OCI-LY3 (cell line): ENCODE measurements around the gene MYRF.

Source experiments
- H2AFZ ChIP-seq: fragments of 200-600, 300-600 bp; shearing (Covaris generic); 2 replicates; pipeline ENCODE4 v1.6.0; 2014; ENCODE audit warnings: antibody characterized with exemption, low read depth, low read length
- H3K27ac ChIP-seq: fragments of 200-600, 300-600 bp; sonication (generic); 2 replicates; pipeline ENCODE4 v1.5.1; 2014; ENCODE audit warnings: mild to moderate bottlenecking, low read length, moderate library complexity, mixed read lengths
- H3K27me3 ChIP-seq: fragments of 200-600, 300-600 bp; sonication (generic); 2 replicates; pipeline ENCODE4 v1.6.1; 2014; ENCODE audit warnings: low read depth, low read length, mixed read lengths
- H3K36me3 ChIP-seq: fragments of 200-600, 300-600 bp; sonication (generic); replicated peaks from 2 replicates; pipeline ENCODE3; 2014; ENCODE audit warnings: low read depth, low read length, mixed read lengths
- H3K4me1 ChIP-seq: fragments of 300-600, 200-600 bp; sonication (generic); 2 replicates; pipeline ENCODE4 v1.6.1; 2014; ENCODE audit warnings: low read length, mixed read lengths
- H3K4me2 ChIP-seq: fragments of 200-600, 300-600 bp; sonication (generic); 2 replicates; pipeline ENCODE4 v1.6.1; 2014; ENCODE audit warnings: low read length, mixed read lengths
- H3K4me3 ChIP-seq: fragments of 300-600, 200-600 bp; sonication (generic); 2 replicates; pipeline ENCODE4 v1.5.1; 2014; ENCODE audit warnings: antibody characterized with exemption, mild to moderate bottlenecking, low read length, moderate library complexity
- H3K79me2 ChIP-seq: fragments of 300-600, 200-600 bp; shearing (Covaris generic); 2 replicates; pipeline ENCODE4 v1.6.1; 2014; ENCODE audit warnings: mild to moderate bottlenecking, low read length, mixed read lengths
- H3K9ac ChIP-seq: fragments of 300-600, 200-600 bp; shearing (Covaris generic); 2 replicates; pipeline ENCODE4 v1.6.0; 2014; ENCODE audit warnings: mild to moderate bottlenecking, low read length, moderate library complexity
- H3K9me3 ChIP-seq: fragments of 200-600, 300-600 bp; shearing (Covaris generic); 2 replicates; pipeline ENCODE4 v1.6.1; 2014; ENCODE audit warnings: low read length, mixed read lengths; ENCODE audit not compliant: insufficient read depth
- H4K20me1 ChIP-seq: fragments of 200-600, 300-600 bp; sonication (generic); 2 replicates; pipeline ENCODE4 v1.6.1; 2016; ENCODE audit warnings: low read length, mixed read lengths; ENCODE audit not compliant: insufficient read depth
- EZH2phosphoT487 ChIP-seq: fragments of 200-600 bp; shearing (Covaris generic); IDR thresholded peaks from 2 replicates; pipeline ENCODE4 v1.6.1; 2018; ENCODE audit warnings: antibody characterized with exemption, mixed run types, low read depth
- TF ChIP-seq, protein P1 (sequence below): fragments of 200-600, 300-600 bp; sonication (generic); IDR thresholded peaks from 2 replicates; pipeline ENCODE4 v1.5.1; 2014; ENCODE audit warnings: antibody characterized with exemption, low read length, low read depth

Gene MYRF

DNA sequence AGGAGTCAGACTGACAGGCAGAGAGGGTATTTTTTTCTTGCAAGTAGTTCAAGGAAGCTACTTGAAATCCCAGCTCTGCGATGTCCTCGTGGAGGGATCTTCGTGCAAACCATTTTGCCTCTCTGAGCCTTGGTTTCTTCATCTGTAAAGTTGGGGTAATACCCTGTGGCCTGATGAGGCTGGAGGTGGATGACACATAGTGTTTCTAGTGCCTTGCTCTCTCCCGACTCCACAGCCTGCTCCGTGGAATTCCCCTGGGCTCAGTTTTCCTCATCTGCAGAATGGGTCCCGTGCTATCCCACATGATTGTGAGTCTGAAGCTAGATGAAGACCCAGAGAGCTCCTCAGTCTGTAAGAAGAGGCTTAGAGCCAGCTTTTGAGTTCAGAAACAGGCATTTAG, 39.6 kb upstream of the MYRF start:
- no peak overlapping the region for H3K27ac ChIP-seq
- no peaks in the 10 kb centered on the region for H3K79me2 ChIP-seq
- no peak overlapping the region for H2AFZ ChIP-seq
- H3K27me3 ChIP-seq = peaks cover 17% of the 10 kb centered on the region; the same call in 1 of the 2 replicates
- H4K20me1 ChIP-seq = no peaks in the 10 kb centered on the region
- TF ChIP-seq EZH2phosphoT487 = no peak
- TF ChIP-seq, protein P1, sequence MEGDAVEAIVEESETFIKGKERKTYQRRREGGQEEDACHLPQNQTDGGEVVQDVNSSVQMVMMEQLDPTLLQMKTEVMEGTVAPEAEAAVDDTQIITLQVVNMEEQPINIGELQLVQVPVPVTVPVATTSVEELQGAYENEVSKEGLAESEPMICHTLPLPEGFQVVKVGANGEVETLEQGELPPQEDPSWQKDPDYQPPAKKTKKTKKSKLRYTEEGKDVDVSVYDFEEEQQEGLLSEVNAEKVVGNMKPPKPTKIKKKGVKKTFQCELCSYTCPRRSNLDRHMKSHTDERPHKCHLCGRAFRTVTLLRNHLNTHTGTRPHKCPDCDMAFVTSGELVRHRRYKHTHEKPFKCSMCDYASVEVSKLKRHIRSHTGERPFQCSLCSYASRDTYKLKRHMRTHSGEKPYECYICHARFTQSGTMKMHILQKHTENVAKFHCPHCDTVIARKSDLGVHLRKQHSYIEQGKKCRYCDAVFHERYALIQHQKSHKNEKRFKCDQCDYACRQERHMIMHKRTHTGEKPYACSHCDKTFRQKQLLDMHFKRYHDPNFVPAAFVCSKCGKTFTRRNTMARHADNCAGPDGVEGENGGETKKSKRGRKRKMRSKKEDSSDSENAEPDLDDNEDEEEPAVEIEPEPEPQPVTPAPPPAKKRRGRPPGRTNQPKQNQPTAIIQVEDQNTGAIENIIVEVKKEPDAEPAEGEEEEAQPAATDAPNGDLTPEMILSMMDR = no peak
- no peaks in the 10 kb centered on the region for H3K36me3 ChIP-seq
- no peak overlapping the region for H3K4me2 ChIP-seq
- no peaks in the 10 kb centered on the region for H3K9me3 ChIP-seq
- H3K9ac ChIP-seq = no peak overlapping the region
- H3K4me3 ChIP-seq = no peak overlapping the region
- no peaks in the 10 kb centered on the region for H3K4me1 ChIP-seq

DNA sequence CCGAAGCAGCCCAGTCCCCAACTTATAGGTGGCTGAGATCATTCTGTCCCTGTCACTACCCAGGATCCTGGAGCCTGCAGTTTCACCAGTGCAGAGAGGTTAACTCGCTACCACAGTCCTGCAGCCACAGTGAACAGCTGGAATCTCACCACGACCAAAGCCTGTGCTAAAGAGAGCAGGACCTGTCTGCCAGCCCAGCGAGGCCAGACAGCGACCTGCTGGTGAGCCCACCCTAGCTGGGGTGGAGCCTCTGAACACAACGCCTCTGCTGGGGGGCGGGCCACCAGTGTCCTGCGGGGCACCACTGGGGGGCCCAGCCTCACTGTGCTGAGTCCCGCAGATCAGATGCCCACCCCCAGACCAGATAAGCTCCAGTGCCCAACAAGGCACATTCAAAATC, 39.0 kb upstream of the MYRF start:
- H3K4me3 ChIP-seq = no peak overlapping the region
- no peak overlapping the region for H3K4me2 ChIP-seq
- peaks cover 17% of the 10 kb centered on the region; the same call in 1 of the 2 replicates for H3K27me3 ChIP-seq
- H3K79me2 ChIP-seq = no peaks in the 10 kb centered on the region
- H3K4me1 ChIP-seq = no peaks in the 10 kb centered on the region
- H3K27ac ChIP-seq = no peak overlapping the region
- H2AFZ ChIP-seq = no peak overlapping the region
- H4K20me1 ChIP-seq = no peaks in the 10 kb centered on the region
- no peak overlapping the region for H3K9ac ChIP-seq
- TF ChIP-seq, protein P1 = no peak
- no peak for TF ChIP-seq EZH2phosphoT487
- H3K9me3 ChIP-seq = no peaks in the 10 kb centered on the region
- no peaks in the 10 kb centered on the region for H3K36me3 ChIP-seq

DNA sequence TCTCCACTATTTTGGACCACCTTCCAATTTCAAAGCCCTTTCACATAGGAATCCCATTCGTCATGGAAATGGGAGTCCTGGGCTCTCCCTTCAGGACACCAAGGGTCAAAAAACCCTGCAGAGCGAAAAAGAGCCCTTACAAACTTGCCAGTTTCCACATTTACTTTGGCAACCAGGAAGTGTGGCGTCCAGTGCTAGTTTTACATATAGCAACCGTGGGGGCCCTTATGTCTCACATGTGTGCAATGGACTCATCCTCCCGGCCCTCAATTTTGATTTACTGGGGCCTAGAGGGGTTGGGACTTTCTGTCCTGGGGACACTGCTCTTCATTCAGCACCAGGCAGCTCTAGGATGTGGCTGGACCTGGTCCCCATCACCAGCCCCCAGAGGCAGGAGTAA, 38.5 kb upstream of the MYRF start:
- TF ChIP-seq, protein P1 = no peak
- no peak for TF ChIP-seq EZH2phosphoT487
- Histone ChIP-seq H3K27me3 (peaks cover 17% of the 10 kb centered on the region; the same call in 1 of the 2 replicates), H4K20me1 (no peaks in the 10 kb centered on the region), H3K4me1 (no peaks in the 10 kb centered on the region), H3K79me2 (no peaks in the 10 kb centered on the region), H3K36me3 (no peaks in the 10 kb centered on the region), H3K4me3 (no peak overlapping the region), H3K9me3 (no peaks in the 10 kb centered on the region), H3K9ac (no peak overlapping the region), H2AFZ (no peak overlapping the region), H3K27ac (no peak overlapping the region), H3K4me2 (no peak overlapping the region)

DNA sequence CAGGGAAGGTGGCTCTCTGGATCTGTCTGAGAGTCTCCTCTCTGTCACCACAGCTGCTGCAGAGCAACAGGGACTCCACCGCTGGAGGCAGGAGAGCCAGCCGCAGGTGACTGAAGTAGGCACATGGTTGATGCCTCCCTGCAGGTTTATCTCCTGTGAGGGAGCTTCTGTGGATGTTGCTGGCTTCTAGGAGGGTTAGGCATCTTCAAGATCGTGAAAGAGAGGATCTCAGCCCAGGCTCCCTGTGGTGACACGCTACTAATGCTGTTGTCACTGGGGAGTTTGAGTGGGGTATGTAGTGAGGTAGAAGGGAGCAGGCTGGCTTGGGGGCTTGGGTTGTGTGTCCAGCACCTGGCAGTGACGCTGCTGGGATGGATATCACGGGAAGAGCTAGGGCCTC, 38.1 kb upstream of the MYRF start:
- no peak overlapping the region for H2AFZ ChIP-seq
- H3K36me3 ChIP-seq = no peaks in the 10 kb centered on the region
- H3K27me3 ChIP-seq = peaks cover 17% of the 10 kb centered on the region; the same call in 1 of the 2 replicates
- H3K4me2 ChIP-seq = no peak overlapping the region
- H3K9ac ChIP-seq = no peak overlapping the region
- H3K9me3 ChIP-seq = no peaks in the 10 kb centered on the region
- no peak overlapping the region for H3K27ac ChIP-seq
- TF ChIP-seq, protein P1 = no peak
- no peak for TF ChIP-seq EZH2phosphoT487
- no peaks in the 10 kb centered on the region for H4K20me1 ChIP-seq
- H3K79me2 ChIP-seq = no peaks in the 10 kb centered on the region
- no peaks in the 10 kb centered on the region for H3K4me1 ChIP-seq
- H3K4me3 ChIP-seq = no peak overlapping the region
